Endothelial cell (in vitro differentiated cells): Measurements from ENCODE around the gene BTBD2. TPM values are rescaled to one million over a fixed set of nuclear protein-coding genes. Genes with fewer than 3 reads are reported as not detected.

ENCODE experiments used
- DNase-seq: peaks from one replicate; pipeline ENCODE4 v3.0.0; 2021; ENCODE audit warnings: low spot score
- H3K27ac Mint-ChIP-seq: one replicate; pipeline ENCODE4 v1.8.0; 2021; ENCODE audit warnings: mixed read lengths, inconsistent platforms; ENCODE audit not compliant: unreplicated experiment
- H3K27me3 Mint-ChIP-seq: one replicate; pipeline ENCODE4 v1.8.0; 2021; ENCODE audit warnings: mild to moderate bottlenecking, moderate library complexity, mixed read lengths, inconsistent platforms; ENCODE audit not compliant: unreplicated experiment
- H3K36me3 Mint-ChIP-seq: one replicate; pipeline ENCODE4 v1.8.0; 2021; ENCODE audit warnings: mild to moderate bottlenecking, low read depth, mixed read lengths, inconsistent platforms; ENCODE audit not compliant: unreplicated experiment
- H3K4me1 Mint-ChIP-seq: one replicate; pipeline ENCODE4 v1.8.0; 2021; ENCODE audit warnings: mild to moderate bottlenecking, mixed read lengths, inconsistent platforms; ENCODE audit not compliant: unreplicated experiment
- H3K4me3 Mint-ChIP-seq: one replicate; pipeline ENCODE4 v1.8.0; 2021; ENCODE audit warnings: mild to moderate bottlenecking, mixed read lengths, inconsistent platforms; ENCODE audit not compliant: unreplicated experiment
- H3K9me3 Mint-ChIP-seq: one replicate; pipeline ENCODE4 v1.8.0; 2021; ENCODE audit warnings: mixed read lengths, inconsistent platforms; ENCODE audit not compliant: unreplicated experiment
- CTCF ChIP-seq: fragments of 200-600 bp; sonication (generic); IDR thresholded peaks from one replicate; pipeline ENCODE4 v1.5.0; 2021; ENCODE audit warnings: antibody characterized with exemption; ENCODE audit not compliant: unreplicated experiment
- total RNA-seq: library from RNA; stranded (reverse); fragmentation: NEBNext Ultra II Directional; extraction: Animal tissue kit (Norgen Biotek cat#: 25700); gene quantifications from one replicate; pipeline ENCODE4 v1.2.1, GENCODE V29; 2021; ENCODE audit not compliant: unreplicated experiment

BTBD2 gene
- total RNA-seq, 1 donor from 2014 or later, result 80.5 TPM

GRCh38 chr19:1975162-1975480, 40.4 kb downstream of the BTBD2 start:
- no peaks in the 10 kb centered on the region for H3K4me1 Mint-ChIP-seq
- H3K27me3 Mint-ChIP-seq, result peaks cover 8% of the 10 kb centered on the region
- H3K4me3 Mint-ChIP-seq, result no peak overlapping the region
- H3K9me3 Mint-ChIP-seq, result no peaks in the 10 kb centered on the region
- TF ChIP-seq CTCF, result no peak
- H3K27ac Mint-ChIP-seq, result no peak overlapping the region
- H3K36me3 Mint-ChIP-seq, result peaks cover 9% of the 10 kb centered on the region
- no peak for DNase-seq

- Mint-ChIP-seq H3K36me3 (peaks cover 9% of the 10 kb centered on the region), H3K27me3 (peaks cover 8% of the 10 kb centered on the region), H3K4me1 (no peaks in the 10 kb centered on the region), H3K9me3 (no peaks in the 10 kb centered on the region), H3K27ac (no peak overlapping the region), H3K4me3 (no peak overlapping the region)
- TF ChIP-seq CTCF, result no peak
- no peak for DNase-seq
Measured at GRCh38 chr19:1974381-1975161, 40.9 kb downstream of the BTBD2 start.

GRCh38 chr19:1970806-1971502, 44.6 kb downstream of the BTBD2 start:
- TF ChIP-seq CTCF, result no peak
- DNase-seq, result no peak
- Mint-ChIP-seq H3K36me3 (peaks cover 12% of the 10 kb centered on the region), H3K9me3 (no peaks in the 10 kb centered on the region), H3K4me1 (no peaks in the 10 kb centered on the region), H3K4me3 (no peak overlapping the region), H3K27ac (no peak overlapping the region), H3K27me3 (peaks cover 7% of the 10 kb centered on the region)

GRCh38 chr19:1970003-1970805, 45.3 kb downstream of the BTBD2 start:
- no peak for TF ChIP-seq CTCF

More at GRCh38 chr19:1970003-1970805, 45.3 kb downstream of the BTBD2 start:
- no peak for DNase-seq
- H3K27ac Mint-ChIP-seq, result no peak overlapping the region
- H3K4me3 Mint-ChIP-seq, result no peak overlapping the region
- H3K36me3 Mint-ChIP-seq, result peaks cover 12% of the 10 kb centered on the region
- H3K27me3 Mint-ChIP-seq, result peaks cover 3% of the 10 kb centered on the region
- no peaks in the 10 kb centered on the region for H3K4me1 Mint-ChIP-seq
- H3K9me3 Mint-ChIP-seq, result no peaks in the 10 kb centered on the region
